T-helper 2 cell treated with Interferon-gamma antibody and Interleukin-4, amounts not matched to agents 100 ng/mL and 5 ng/mL, for 36 hours (primary cell): ENCODE data around the gene SHROOM3. TPM values are rescaled to one million over a fixed set of nuclear protein-coding genes. Genes with fewer than 3 reads are reported as not detected.
"Not testable (repeated sequence)": the region's sequence is repeated elsewhere in the genome, so short reads cannot be mapped to it uniquely, and the experiment has no call there.

ENCODE experiments used
- intact Hi-C: fragments of 100-400 bp; cut with micrococcal nuclease; formaldehyde crosslinking; loops from one replicate; pipeline ENCODE4 v1.15.1; 2023
- total RNA-seq: library from RNA; stranded (reverse); gene quantifications from 2 replicates; pipeline ENCODE4 v1.2.3, GENCODE V29; 2022

SHROOM3 gene
- total RNA-seq, 1 donor from 2014 or later = not detected

GRCh38 chr4:76589402-76589801, 154.4 kb downstream of the SHROOM3 start:
- intact Hi-C loops = no loop called here

- intact Hi-C loops = no loop called here
Observed at GRCh38 chr4:76589872-76590797, 155.1 kb downstream of the SHROOM3 start.

DNA sequence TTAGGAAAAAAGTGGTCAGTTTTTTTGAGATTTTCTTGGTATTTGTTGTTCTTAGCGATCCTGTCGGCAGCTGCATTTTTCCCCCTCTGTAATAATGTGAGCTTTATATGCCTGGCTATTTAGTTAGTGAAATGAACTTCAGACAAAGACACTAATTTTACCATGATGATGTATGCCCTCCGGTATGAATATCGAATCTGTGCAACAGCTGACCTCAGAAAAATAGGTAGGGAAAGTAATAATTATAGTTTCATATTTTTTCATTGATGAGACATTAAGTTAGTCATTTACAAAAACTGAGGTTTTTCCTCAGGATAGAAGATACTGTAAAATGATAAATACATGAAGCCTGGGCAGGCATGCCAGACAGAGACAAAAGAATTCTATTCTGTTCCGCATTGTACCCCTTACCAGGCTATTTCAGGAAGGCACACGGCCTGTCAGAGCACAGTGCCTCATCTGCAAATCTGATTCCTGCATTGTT, 155.8 kb downstream of the SHROOM3 start:
- intact Hi-C loops = no loop called here

- intact Hi-C loops = no loop called here
Observed at GRCh38 chr4:76591992-76592391, 157.0 kb downstream of the SHROOM3 start.

GRCh38 chr4:76592460-76592859, 157.4 kb downstream of the SHROOM3 start:
- intact Hi-C loops = no loop called here

DNA sequence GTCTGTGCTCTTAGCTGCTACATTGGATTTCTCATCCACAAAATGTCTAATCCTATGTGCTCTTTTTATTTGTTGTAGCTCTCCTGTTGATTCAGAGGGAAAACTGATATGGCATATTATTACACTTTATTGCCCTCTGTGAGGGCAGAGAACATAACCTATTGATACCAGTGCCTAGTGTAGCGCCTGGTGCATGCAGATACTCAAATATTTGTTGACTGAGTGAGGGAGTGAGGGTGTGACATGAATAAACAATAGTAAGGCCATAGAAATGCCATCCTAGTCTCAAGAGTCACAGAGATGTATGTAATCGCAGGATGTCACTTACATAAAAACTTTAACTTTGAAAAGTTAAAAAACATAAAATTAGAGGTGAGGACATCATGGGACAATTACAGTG, 159.1 kb downstream of the SHROOM3 start:
- intact Hi-C loops = no loop called here

DNA sequence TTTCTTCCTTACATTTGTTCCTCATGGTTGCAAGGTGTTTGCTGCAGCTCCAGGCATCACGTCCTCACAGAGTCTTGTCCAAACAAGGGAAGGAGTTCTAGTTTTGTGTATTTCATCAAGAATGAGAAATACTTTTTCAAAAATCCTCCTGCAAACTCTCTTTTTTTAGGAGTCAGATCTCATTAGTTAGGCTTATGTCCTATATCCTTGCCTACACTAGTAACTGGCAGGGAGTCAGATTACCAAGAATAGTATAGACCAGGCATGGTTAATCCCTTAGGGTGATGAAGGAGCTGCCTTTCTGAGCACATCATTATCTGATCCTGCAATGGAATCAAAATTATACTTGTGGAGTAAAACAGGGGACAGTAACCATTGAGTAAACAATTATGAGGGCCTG, 160.4 kb downstream of the SHROOM3 start:
- intact Hi-C loops = no loop called here

- intact Hi-C loops = no loop called here
Observed at GRCh38 chr4:76596713-76597112, 161.7 kb downstream of the SHROOM3 start.

GRCh38 chr4:76597423-76597979, 162.5 kb downstream of the SHROOM3 start:
- intact Hi-C loops = no loop called here

DNA sequence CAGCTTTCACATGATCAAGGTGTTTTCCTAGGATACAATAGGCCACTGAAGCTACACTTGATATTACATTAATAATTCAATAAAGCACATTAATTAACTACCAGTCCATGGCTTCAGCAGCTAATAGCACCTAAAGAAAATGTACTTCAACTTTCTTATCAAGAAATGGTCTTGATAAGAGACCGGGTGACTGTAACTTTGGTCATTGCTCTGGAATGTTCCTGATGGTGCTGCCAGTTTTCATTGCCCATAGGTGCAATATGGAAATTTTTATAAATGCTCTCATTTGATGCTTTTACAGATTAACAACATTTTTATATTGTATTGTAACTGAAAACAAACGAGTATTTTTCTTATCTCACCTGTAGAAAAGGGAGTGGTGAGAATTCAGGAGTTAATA, 165.4 kb downstream of the SHROOM3 start:
- intact Hi-C loops = no loop called here

- intact Hi-C loops = no loop called here
Observed at GRCh38 chr4:76601791-76602190, 166.8 kb downstream of the SHROOM3 start.

DNA sequence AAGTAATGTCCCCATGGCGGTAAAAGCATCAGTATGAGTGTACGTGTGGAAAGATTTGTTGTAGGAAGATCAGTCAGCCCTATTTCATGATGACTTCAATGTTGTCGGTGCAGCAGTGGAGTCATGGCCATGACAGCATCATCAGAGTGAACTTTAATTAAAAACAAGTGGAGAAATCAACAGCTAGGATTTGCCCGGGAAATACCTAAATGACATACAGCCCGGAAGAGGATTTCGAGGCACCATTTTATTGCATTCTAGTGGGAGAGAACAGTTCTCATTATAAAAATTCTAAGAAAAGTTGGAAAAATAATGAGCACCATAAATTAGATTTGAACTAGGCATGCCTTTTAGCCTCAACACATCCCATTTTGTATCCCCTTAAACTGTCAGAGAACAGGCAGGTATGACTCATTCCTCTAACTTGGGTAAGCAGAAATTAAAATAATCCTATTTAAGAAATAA, 170.1 kb downstream of the SHROOM3 start:
- intact Hi-C loops = no loop called here

GRCh38 chr4:76606645-76607265, 171.7 kb downstream of the SHROOM3 start:
- intact Hi-C loops = no loop called here

DNA sequence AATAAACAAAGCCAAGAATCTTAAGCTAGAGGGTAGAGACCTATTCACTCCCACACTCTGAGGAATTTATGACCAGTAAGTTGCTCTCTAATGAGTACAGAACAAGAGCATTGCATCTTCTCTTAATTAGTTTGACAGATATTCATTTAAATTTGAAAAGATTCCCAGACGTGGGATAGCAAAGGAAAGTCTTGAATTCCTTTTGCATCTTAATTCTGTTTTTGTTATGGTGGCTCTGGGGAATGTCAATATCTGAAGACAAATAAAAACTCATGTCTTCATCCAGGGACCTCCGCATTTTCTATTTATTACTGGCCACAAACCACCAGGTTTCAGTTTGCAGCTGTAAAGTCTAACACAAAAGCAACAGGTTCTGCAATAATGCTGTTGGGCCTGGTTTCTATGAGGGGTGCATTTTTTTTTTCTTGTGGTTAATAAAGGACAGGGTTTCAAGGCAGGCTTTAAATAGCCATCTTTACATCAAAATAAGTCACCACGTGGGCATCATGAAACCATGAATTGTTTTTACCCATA, 172.3 kb downstream of the SHROOM3 start:
- intact Hi-C loops = no loop called here

GRCh38 chr4:76607846-76608245, 172.8 kb downstream of the SHROOM3 start:
- intact Hi-C loops = no loop called here

- intact Hi-C loops = not testable (repeated sequence)
Observed at GRCh38 chr4:76608549-76608948, 173.5 kb downstream of the SHROOM3 start.

GRCh38 chr4:76610751-76611547, 175.9 kb downstream of the SHROOM3 start:
- intact Hi-C loops = no loop called here

DNA sequence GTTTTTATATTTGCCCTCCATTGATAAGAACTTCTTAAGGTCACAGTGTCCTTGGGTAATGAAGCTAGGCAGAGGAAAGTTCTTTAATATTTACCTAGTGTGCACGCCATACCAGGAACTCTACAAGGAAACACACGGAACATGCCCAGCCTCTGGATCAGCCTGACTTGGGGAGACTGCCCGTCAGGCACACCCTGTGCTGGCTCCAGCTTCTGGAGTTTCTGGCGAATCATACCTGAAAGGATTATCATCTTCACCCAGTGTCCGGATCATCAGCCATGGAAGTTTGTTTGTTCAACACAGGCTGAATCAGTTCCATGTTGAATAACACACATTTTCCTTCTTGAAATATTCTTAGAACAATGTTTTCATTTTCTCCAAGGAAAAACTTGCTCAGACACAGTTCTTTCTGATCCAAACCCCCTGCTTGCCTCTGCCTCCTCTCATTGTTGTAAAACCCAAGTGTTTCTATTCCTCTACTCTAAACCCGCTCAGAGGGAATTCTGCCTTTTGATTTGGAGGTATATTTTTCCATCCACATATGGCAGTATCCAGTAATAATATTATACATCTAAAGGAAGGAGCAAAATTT, 176.7 kb downstream of the SHROOM3 start:
- intact Hi-C loops = no loop called here

- intact Hi-C loops = no loop called here
Observed at GRCh38 chr4:76614589-76614988, 179.6 kb downstream of the SHROOM3 start.

GRCh38 chr4:76615999-76616398, 181.0 kb downstream of the SHROOM3 start:
- intact Hi-C loops = no loop called here

DNA sequence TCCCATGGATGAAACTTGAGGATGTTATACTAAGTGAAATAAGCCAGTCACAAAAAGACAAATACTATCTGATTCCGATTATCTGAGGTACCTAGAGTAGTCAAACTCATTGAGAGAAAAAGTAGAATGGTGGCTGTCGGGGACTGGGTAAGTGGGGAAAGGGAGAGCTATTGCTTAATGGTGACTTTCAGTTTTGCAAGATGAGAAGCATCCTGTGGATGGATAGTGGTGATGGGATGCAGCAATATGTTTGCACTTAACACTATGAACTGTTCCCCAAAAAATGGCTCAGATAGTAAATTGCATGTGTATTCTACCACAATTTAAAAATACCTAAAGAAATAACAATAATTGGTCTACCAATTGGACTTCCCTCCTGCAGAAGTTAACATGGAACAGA, 181.5 kb downstream of the SHROOM3 start:
- intact Hi-C loops = no loop called here
